ENCODE measurements around the gene DEAF1.

- no peak for TF ChIP-seq CTCF (conservative IDR thresholded peaks at IDR 0.05; ENCODE audit: low read depth, low read length)
- no peak for TF ChIP-seq EZH2 (IDR thresholded peaks at IDR 0.05; ENCODE audit: low read length, unreplicated experiment)
Observed at GRCh38 chr11:620935-621814, 73.8 kb downstream of the DEAF1 start.

Measured in PC-3 (cell line).